ENCODE results near the gene DYNLL2. TPM values are rescaled to one million over a fixed set of nuclear protein-coding genes. Genes with fewer than 3 reads are reported as not detected.
A peak's percentile ranks its signal among the peaks of the same experiment; 100 is the strongest.

Gene DYNLL2
- total RNA-seq, 2 donors from 2014 or later = 34.3 to 41.2 TPM

DNA sequence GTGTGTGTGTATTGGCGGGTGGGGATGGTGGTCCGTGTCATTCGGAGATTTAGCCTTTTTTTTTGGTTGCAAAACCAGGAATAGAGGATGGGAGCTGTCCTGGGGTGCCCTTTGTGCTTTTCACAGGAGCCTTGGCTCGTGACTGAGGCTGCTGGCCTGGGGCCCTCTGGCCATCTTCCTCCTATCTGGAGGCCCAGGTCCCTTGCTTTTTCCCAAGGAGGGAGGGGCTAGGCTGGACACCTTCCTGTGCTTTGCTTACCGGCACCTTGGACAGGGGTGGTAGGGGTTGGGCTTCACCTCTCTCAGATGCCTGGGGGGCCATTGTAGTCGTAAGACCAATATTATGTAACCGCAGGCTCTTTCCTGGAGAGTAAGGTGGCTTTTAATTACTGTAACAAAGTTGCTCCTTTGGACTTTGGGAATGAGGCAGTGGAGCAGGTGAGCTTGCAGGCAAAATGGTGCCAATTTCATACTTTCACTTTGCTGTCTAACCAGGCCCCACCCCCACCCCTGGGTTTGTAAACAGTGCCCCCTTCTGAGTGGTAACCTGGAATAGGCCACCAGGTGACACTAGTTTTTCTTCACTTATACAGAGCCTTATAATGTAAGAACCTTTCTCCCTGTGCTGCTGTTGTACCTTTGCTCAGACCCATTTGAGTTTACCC is 1.2 kb downstream of the DYNLL2 start:
- Histone ChIP-seq H3K27me3 (no peaks in the 10 kb centered on the region), H3K27ac (peak overlapping the region; percentile 96), H3K36me3 (no peaks in the 10 kb centered on the region), H3K4me1 (peaks cover 8% of the 10 kb centered on the region), H3K4me3 (peak overlapping the region; percentile 97), H3K9ac (ENCODE audit: low read depth in 2 of 2, low read length in 2 of 2) (peak overlapping the region; percentile 81 to 99), H3K9me3 (no peaks in the 10 kb centered on the region)
- peak; percentile 63 for DNase-seq
- intact Hi-C loops (cut with DNase I) = loop anchor here (2.0 kb wide), 1 partner anchor 80 kb away; no protein-coding TSS in a partner anchor
- TF ChIP-seq, protein P1, sequence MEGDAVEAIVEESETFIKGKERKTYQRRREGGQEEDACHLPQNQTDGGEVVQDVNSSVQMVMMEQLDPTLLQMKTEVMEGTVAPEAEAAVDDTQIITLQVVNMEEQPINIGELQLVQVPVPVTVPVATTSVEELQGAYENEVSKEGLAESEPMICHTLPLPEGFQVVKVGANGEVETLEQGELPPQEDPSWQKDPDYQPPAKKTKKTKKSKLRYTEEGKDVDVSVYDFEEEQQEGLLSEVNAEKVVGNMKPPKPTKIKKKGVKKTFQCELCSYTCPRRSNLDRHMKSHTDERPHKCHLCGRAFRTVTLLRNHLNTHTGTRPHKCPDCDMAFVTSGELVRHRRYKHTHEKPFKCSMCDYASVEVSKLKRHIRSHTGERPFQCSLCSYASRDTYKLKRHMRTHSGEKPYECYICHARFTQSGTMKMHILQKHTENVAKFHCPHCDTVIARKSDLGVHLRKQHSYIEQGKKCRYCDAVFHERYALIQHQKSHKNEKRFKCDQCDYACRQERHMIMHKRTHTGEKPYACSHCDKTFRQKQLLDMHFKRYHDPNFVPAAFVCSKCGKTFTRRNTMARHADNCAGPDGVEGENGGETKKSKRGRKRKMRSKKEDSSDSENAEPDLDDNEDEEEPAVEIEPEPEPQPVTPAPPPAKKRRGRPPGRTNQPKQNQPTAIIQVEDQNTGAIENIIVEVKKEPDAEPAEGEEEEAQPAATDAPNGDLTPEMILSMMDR (IDR thresholded peaks at IDR 0.05) = no peak

- no peak for DNase-seq
- no peaks in the 10 kb centered on the region for H3K9me3 ChIP-seq
- TF ChIP-seq, protein P1 (IDR thresholded peaks at IDR 0.05) = no peak
- H3K36me3 ChIP-seq = no peaks in the 10 kb centered on the region
- intact Hi-C loops (cut with DNase I) = loop anchor here (2.0 kb wide), 1 partner anchor 80 kb away; no protein-coding TSS in a partner anchor
- no peaks in the 10 kb centered on the region for H3K27me3 ChIP-seq
- H3K4me3 ChIP-seq = peak overlapping the region; percentile 97
- no peak overlapping the region for H3K27ac ChIP-seq
- H3K9ac ChIP-seq (ENCODE audit: low read depth in 2 of 2, low read length in 2 of 2) = peak overlapping the region in 1 of 2 donors; percentile 81
- H3K4me1 ChIP-seq = peaks cover 8% of the 10 kb centered on the region
Observed at GRCh38 chr17:58085039-58085715, 2.0 kb downstream of the DYNLL2 start.

DNA sequence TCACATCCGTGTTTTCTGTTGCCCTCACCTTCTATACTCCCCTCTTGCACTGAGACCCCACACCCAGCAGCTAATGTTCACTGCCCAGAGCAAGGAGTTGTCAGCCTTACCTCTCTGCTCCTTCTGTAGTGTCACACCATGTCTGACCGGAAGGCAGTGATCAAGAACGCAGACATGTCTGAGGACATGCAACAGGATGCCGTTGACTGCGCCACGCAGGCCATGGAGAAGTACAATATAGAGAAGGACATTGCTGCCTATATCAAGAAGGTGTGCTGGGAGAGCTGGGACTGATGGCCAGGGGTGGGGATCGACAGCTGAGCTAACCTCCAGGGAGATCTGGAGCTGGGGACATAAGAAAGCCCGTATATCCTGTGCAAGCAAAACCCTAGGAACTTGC is 3.7 kb downstream of the DYNLL2 start:
- Histone ChIP-seq H3K9me3 (no peaks in the 10 kb centered on the region), H3K4me3 (no peak overlapping the region), H3K36me3 (peaks cover 11% of the 10 kb centered on the region), H3K27ac (no peak overlapping the region), H3K27me3 (no peaks in the 10 kb centered on the region), H3K4me1 (peaks cover 8% of the 10 kb centered on the region), H3K9ac (ENCODE audit: low read depth in 2 of 2, low read length in 2 of 2) (no peak overlapping the region)
- DNase-seq = no peak
- TF ChIP-seq, protein P1 (IDR thresholded peaks at IDR 0.05) = no peak
- intact Hi-C loops (cut with DNase I) = no loop called here

- H3K4me1 ChIP-seq = peaks cover 8% of the 10 kb centered on the region
- H3K27me3 ChIP-seq = no peaks in the 10 kb centered on the region
- no peak overlapping the region for H3K27ac ChIP-seq
- H3K36me3 ChIP-seq = peaks cover 15% of the 10 kb centered on the region
- DNase-seq = no peak
- intact Hi-C loops (cut with DNase I) = no loop called here
- H3K9ac ChIP-seq (ENCODE audit: low read depth in 2 of 2, low read length in 2 of 2) = no peak overlapping the region
- H3K4me3 ChIP-seq = no peak overlapping the region
- H3K9me3 ChIP-seq = no peaks in the 10 kb centered on the region
- TF ChIP-seq, protein P1 (IDR thresholded peaks at IDR 0.05) = no peak
Observed at GRCh38 chr17:58088624-58089023, 5.4 kb downstream of the DYNLL2 start.

DNA sequence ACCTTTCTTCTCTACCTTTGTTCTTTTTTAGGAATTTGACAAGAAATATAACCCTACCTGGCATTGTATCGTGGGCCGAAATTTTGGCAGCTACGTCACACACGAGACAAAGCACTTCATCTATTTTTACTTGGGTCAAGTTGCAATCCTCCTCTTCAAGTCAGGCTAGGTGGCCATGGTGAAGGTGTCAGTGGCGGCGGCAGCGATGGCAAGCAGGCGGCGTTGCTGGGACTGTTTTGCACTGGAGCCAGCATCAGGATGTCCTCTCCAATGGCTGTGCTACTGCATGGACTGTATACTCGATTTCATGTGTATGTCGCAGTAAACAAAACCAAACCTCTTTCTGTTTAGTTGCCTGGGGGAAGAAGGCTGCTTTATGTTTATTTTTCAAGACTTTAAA is 5.9 kb downstream of the DYNLL2 start:
- intact Hi-C loops (cut with DNase I) = no loop called here

More for the DNA sequence above, 5.9 kb downstream of the DYNLL2 start:
- DNase-seq = no peak
- no peak overlapping the region for H3K9ac ChIP-seq (ENCODE audit: low read depth in 2 of 2, low read length in 2 of 2)
- H3K36me3 ChIP-seq = peaks cover 15% of the 10 kb centered on the region
- H3K9me3 ChIP-seq = no peaks in the 10 kb centered on the region
- no peak overlapping the region for H3K4me3 ChIP-seq
- TF ChIP-seq, protein P1 (IDR thresholded peaks at IDR 0.05) = no peak
- H3K4me1 ChIP-seq = peaks cover 8% of the 10 kb centered on the region
- no peak overlapping the region for H3K27ac ChIP-seq
- no peaks in the 10 kb centered on the region for H3K27me3 ChIP-seq
